Activated T-helper 1 cell treated with anti-CD3 and anti-CD28 coated beads, Interleukin-2, amount 50 U/mL, for 16 hours (primary cell): ENCODE measurements around the gene NOL4L.

Experiments used
- DNase-seq, 2 donors: peaks; one replicate each; pipeline ENCODE4 v3.0.0-alpha.2; 2020; ENCODE audit warnings: low read depth in 1 of 2, low spot score in 1 of 2

Gene NOL4L

GRCh38 chr20:32526125-32526524, 59.0 kb downstream of the NOL4L start:
- no peak for DNase-seq

- no peak for DNase-seq
These were observed 60.2 kb downstream of the NOL4L start for GRCh38 chr20:32524829-32525501.

- no peak for DNase-seq
These were observed 61.4 kb downstream of the NOL4L start for GRCh38 chr20:32523613-32524213.

- no peak for DNase-seq
These were observed 62.1 kb downstream of the NOL4L start for GRCh38 chr20:32522776-32523612.

- no peak for DNase-seq
These were observed 62.7 kb downstream of the NOL4L start for GRCh38 chr20:32522526-32522775.

- peak; percentile 48 to 57 for DNase-seq
These were observed 63.2 kb downstream of the NOL4L start for GRCh38 chr20:32521780-32522525.

DNA sequence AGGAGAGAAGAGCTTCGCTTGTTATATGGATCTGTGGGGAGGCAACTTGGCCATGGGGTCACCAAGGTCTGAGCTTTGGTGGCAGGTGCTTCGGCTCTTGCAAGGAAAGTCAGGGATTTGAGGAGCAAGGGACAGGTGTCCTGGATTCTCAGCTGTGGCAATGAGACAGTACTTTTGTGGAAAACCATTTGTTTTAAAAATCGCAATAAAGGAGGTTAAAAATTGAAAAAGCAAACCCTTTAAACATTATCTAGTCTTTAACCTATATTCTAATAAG, 64.3 kb downstream of the NOL4L start:
- DNase-seq, result no peak

DNA sequence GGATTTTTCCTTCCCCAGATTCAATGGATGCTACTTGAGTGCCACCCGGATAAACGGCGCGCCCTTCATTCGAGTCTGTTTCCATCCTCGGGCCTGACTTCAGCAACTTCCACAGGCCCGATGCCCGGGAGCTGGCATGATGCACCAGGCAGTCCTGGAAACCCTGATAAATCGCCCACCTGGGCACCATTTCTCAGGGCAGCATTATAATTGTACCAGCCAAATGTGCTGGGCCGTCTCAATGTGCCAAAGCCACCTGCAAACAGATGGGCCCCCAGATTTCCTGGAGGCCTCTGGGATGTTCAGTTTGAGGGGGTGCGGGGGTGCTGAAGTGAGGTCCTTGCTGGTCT, 65.8 kb downstream of the NOL4L start:
- no peak for DNase-seq

DNA sequence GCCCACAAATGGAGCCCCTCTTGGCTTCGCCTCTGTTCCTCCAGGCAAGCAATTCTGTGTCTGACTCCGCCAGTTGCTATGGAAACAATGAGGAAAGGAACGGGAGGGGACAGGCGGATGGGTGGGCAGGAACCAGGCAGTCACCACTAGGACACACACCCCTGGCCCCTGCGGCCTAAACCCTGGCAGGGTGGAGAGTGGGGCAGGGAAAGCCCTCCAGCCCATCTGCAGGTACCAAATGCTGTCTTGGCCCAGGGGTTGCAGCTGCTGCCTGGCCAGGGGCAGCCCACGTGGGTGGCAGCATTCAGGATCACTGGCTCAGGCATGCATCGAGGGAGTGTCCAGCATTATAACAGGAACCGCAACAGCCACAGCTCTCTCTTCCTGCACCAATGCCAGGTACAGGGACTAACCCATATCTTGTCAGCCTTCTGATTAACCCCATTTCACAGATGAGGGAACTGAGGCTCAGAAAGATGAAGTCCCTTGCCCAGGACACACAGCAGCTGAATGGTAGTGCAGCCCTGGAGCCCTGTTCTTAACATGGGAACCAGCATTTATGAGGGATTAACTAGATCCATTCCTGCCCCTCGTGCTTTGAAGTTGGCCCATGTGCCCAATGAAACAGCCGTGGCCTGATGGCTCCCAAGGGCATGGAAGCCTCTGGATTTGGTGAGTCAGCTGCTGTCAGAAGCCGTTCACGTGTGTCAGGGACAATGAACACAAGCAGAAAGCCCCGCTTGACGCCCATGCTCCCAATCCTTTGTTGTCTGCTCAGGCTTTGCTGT, 66.3 kb downstream of the NOL4L start:
- DNase-seq, result no peak

- DNase-seq, result no peak
These were observed 67.1 kb downstream of the NOL4L start for GRCh38 chr20:32517914-32518592.

DNA sequence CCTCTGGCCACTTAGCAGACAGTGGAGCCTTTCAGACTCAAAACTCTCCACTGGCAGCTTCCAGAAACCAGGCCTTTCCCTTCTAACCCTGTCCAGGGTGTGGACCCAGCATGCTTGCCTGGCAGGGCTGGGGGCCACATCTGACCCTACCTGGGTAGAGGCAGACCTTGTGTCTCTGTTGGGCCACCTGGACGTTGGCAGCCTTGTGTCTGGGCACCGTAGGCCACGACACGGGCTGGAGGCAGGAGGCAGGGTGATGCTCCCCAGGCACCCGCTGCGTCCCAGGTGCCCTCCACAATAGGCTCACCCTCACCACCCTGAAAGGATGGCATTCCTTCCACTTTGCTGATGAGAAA, 67.6 kb downstream of the NOL4L start:
- DNase-seq, result no peak

GRCh38 chr20:32516583-32517517, 68.3 kb downstream of the NOL4L start:
- DNase-seq, result no peak

DNA sequence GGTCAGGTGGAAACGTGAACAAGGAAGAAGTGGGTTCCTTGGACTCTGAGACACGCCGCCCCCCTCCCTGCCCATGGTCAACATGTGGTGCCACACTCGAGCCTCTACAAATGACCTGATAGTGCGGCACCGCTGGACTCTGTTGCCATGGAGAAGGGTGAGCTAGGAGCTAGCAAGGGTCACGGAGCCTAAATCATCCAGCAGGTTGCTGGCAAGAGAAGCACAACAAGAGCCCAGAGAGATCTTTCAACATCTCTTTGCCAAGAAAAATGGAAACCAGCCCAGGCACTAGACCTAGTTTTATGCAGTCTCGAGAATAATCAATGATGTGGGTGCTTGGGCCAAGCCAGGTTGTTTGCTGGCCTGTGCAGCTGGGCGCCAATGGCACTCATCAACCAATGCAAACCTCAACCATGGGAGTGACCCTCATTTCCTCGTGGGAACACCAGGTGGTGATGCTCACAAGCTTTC, 69.5 kb downstream of the NOL4L start:
- DNase-seq, result no peak

DNA sequence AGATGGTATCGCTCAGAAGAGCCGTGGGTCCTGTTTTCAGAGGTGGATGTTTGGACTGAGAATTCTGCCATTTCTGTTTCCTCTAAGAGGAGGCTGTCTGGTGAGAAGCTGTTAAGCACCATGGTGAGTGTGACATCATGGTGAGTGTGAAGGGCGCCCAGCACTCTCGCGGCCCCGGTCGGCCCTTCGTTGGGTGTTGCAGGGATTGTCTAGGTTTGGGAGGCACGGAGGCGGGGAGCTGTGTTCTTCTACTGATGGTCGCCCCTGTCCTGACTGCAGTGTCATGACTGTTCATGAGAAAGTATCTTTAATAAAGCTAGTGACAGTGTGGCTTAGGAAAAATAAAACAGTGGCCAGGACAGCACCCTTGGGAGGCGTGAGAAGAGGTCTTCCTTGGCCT, 70.4 kb downstream of the NOL4L start:
- DNase-seq, result no peak

DNA sequence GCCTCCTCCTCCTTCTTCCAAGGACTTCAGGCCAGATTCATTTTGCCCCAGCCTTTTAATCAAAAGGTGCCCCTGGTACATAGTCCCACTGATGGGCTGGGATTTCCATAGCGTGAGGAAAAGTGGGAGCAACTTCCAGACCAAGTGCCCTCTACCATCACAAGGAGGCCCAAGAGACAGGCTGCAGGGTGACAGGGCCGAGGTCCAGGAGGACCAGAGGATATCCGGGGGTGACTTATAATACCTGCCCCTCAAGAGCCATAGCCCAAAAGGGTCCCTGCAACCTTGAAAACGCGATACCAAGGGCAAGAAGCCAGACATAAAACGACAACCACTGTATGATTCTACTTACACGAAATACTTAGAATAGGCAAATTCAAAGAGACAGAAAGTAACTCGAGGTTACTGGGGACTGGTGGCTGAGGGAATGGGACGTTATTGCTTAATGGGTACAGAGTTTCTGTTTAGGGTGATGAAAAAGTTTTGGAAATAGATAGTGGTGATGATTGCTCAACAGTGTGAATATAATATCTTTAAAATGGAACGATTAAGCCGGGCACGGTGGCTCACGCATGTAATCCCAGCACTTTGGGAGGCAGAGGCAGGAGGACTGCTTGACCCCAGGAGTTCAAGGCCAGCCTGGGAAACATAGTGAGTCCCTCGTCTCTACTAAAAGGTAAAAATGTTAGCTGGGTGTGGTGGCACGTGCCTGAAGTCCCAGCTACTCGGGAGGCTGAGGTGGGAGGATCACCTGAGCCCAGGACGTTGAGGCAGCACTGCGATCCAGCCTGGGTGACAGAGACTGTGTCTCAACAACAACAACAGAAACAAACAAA, 71.9 kb downstream of the NOL4L start:
- DNase-seq, result no peak

- DNase-seq, result no peak
These were observed 73.1 kb downstream of the NOL4L start for GRCh38 chr20:32512047-32512385.

DNA sequence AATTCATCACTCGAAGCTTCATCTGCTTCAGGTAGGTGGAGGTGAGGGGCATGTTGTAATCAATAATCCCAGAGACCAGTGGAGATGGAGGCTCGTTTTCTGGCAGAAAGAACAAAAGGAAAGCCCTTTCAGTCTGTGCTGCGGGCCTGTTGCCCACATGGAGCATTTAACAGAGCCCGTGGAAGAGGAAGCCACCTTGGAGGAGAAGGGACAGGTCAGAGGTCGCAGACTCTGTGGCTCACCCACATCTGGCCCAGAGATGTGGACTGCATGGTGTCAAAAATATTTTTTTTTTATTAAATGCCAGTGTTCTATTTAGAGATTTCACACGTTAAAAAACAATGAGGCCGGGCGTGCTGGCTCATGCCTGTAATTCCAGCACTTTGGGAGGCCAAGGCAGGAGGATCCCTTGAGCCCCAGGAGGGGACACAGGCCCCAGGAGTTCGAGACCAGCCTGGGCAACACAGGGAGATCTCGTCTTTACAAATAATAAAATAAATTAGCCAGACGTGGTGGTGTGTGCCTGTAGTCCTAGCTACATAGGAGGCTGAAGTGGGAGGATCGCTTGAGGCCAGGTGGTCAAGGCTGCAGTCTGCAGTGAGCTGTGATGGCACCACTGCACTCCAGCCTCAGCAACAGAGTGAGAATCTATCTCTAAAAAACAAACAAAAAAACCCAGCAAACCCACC, 73.6 kb downstream of the NOL4L start:
- DNase-seq, result no peak

DNA sequence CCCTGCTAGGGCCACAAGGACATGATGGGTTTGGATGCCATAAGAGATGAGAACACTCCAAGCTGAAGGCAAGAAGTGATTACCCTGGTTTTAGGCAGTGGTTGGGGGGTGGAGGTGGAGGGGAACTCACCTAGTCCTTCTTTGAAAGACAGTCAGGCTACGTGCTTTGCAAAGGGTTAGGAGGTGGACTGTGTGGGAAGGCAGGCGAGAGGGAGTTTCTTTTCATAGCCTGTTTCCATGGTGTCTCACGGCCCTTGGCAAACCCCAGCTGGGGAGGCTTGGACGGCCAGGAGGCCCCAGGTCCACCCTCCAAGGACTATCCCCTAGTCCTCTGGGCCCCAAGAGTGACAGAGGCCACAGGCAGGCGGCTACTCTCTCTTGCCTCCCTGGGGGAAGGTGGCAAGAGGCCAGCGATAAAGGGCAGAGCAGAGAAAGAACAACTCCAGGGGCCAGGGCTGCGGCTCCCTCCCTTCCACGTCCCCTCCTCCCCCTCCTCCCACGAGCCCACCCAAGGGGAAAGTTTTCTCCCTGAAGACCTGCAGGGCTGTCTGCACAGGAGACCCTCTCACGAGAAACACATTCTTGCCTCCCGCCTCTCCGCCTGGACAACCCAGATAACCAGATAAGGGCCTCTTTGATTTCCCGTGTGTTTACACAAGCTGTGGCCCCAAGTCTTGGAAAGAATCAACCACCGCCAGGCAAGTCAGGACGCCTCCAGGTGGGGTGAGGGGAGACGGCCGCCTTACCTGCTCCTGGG, 74.4 kb downstream of the NOL4L start:
- DNase-seq, result no peak
